COLO668 (cell line): ENCODE results near the gene MARK3.

Experiments
- DNase-seq: peaks from one replicate; lab custom pipeline; 2025; ENCODE audit not compliant: unreplicated experiment; lab: John Stamatoyannopoulos, UW

Gene MARK3

GRCh38 chr14:103393676-103394626 lies 8.7 kb downstream of the MARK3 start:
- DNase-seq: no peak

GRCh38 chr14:103395244-103395643 lies 10.0 kb downstream of the MARK3 start:
- DNase-seq: no peak

- no peak for DNase-seq
Observed at GRCh38 chr14:103396463-103396862, 11.2 kb downstream of the MARK3 start.

- DNase-seq: no peak
Observed at GRCh38 chr14:103398427-103399195, 13.4 kb downstream of the MARK3 start.

GRCh38 chr14:103400537-103400936 lies 15.3 kb downstream of the MARK3 start:
- no peak for DNase-seq

GRCh38 chr14:103401223-103402214 lies 16.3 kb downstream of the MARK3 start:
- DNase-seq: no peak

GRCh38 chr14:103402695-103403094 lies 17.5 kb downstream of the MARK3 start:
- DNase-seq: no peak

GRCh38 chr14:103404032-103404918 lies 19.1 kb downstream of the MARK3 start:
- no peak for DNase-seq

- no peak for DNase-seq
Observed at GRCh38 chr14:103404920-103405319, 19.7 kb downstream of the MARK3 start.

- DNase-seq: no peak
Observed at GRCh38 chr14:103408491-103409155, 23.4 kb downstream of the MARK3 start.

GRCh38 chr14:103416916-103417315 lies 31.7 kb downstream of the MARK3 start:
- DNase-seq: no peak

GRCh38 chr14:103418481-103418818 lies 33.2 kb downstream of the MARK3 start:
- DNase-seq: no peak

- DNase-seq: no peak
Observed at GRCh38 chr14:103421556-103421955, 36.3 kb downstream of the MARK3 start.

GRCh38 chr14:103423050-103423461 lies 37.8 kb downstream of the MARK3 start:
- DNase-seq: no peak

- DNase-seq: no peak
Observed at GRCh38 chr14:103427485-103428443, 42.5 kb downstream of the MARK3 start.

- DNase-seq: no peak
Observed at GRCh38 chr14:103428723-103429556, 43.7 kb downstream of the MARK3 start.

- DNase-seq: no peak
Observed at GRCh38 chr14:103430358-103430757, 45.1 kb downstream of the MARK3 start.
